CD4-positive, alpha-beta T cell treated with Interleukin-17A for 4 hours (primary cell): ENCODE results near the gene KCNE1.
"Not testable (repeated sequence)": the region's sequence is repeated elsewhere in the genome, so short reads cannot be mapped to it uniquely, and the experiment has no call there.

ENCODE experiments used
- DNase-seq: peaks from one replicate; pipeline ENCODE4 v3.0.0-alpha.2; 2020; ENCODE audit warnings: mixed read lengths

Gene KCNE1

GRCh38 chr21:34406676-34407075, 105.3 kb downstream of the KCNE1 start:
- not testable (repeated sequence) for DNase-seq

- DNase-seq, result not testable (repeated sequence)
Observed at GRCh38 chr21:34406102-34406501, 105.9 kb downstream of the KCNE1 start.

- not testable (repeated sequence) for DNase-seq
Observed at GRCh38 chr21:34405686-34406085, 106.3 kb downstream of the KCNE1 start.

GRCh38 chr21:34404742-34405141, 107.3 kb downstream of the KCNE1 start:
- DNase-seq, result not testable (repeated sequence)

GRCh38 chr21:34400522-34400921, 111.5 kb downstream of the KCNE1 start:
- not testable (repeated sequence) for DNase-seq
